ENCODE measurements around the gene PARD6B.

The PARD6B gene

GRCh38 chr20:50737352-50737751 lies 6.0 kb downstream of the PARD6B start:
- no peak for DNase-seq (ENCODE audit: low read depth)
- TF ChIP-seq CTCF (IDR thresholded peaks at IDR 0.05; ENCODE audit: insufficient read depth, low read depth, low read length, missing control alignments), result no peak

GRCh38 chr20:50743087-50743486 lies 11.7 kb downstream of the PARD6B start:
- H3K4me3 ChIP-seq (ENCODE audit: low read length), result no peak overlapping the region
- no peak for DNase-seq (ENCODE audit: low read depth)
- TF ChIP-seq CTCF (IDR thresholded peaks at IDR 0.05; ENCODE audit: insufficient read depth, low read depth, low read length, missing control alignments), result no peak

More at GRCh38 chr20:50737352-50737751, 6.0 kb downstream of the PARD6B start:
- no peak overlapping the region for H3K4me3 ChIP-seq (ENCODE audit: low read length)

- TF ChIP-seq CTCF (IDR thresholded peaks at IDR 0.05; ENCODE audit: insufficient read depth, low read depth, low read length, missing control alignments), result peak; percentile 48
- peak; percentile 90 for DNase-seq (ENCODE audit: low read depth)
- H3K4me3 ChIP-seq (ENCODE audit: low read length), result no peak overlapping the region
These were observed 12.9 kb downstream of the PARD6B start for GRCh38 chr20:50744143-50744792.

GRCh38 chr20:50745634-50746137 lies 14.3 kb downstream of the PARD6B start:
- no peak for DNase-seq (ENCODE audit: low read depth)
- TF ChIP-seq CTCF (IDR thresholded peaks at IDR 0.05; ENCODE audit: insufficient read depth, low read depth, low read length, missing control alignments), result no peak
- H3K4me3 ChIP-seq (ENCODE audit: low read length), result no peak overlapping the region

- H3K4me3 ChIP-seq (ENCODE audit: low read length), result no peak overlapping the region
- no peak for DNase-seq (ENCODE audit: low read depth)
- no peak for TF ChIP-seq CTCF (IDR thresholded peaks at IDR 0.05; ENCODE audit: insufficient read depth, low read depth, low read length, missing control alignments)
These were observed 15.0 kb downstream of the PARD6B start for GRCh38 chr20:50746138-50746940.

- TF ChIP-seq CTCF (IDR thresholded peaks at IDR 0.05; ENCODE audit: insufficient read depth, low read depth, low read length, missing control alignments), result no peak
- H3K4me3 ChIP-seq (ENCODE audit: low read length), result no peak overlapping the region
- no peak for DNase-seq (ENCODE audit: low read depth)
These were observed 15.9 kb downstream of the PARD6B start for GRCh38 chr20:50747275-50747674.

Data from epithelial cell of esophagus (primary cell).